Fibroblast of skin of right quadriceps (primary cell): Measurements from ENCODE around the gene TBC1D25.
"Not testable (repeated sequence)": the region's sequence is repeated elsewhere in the genome, so short reads cannot be mapped to it uniquely, and the experiment has no call there.

ENCODE experiments used
- DNase-seq: peaks from one replicate; pipeline ENCODE4 v3.0.0-alpha.2; 2013

Gene TBC1D25

DNA sequence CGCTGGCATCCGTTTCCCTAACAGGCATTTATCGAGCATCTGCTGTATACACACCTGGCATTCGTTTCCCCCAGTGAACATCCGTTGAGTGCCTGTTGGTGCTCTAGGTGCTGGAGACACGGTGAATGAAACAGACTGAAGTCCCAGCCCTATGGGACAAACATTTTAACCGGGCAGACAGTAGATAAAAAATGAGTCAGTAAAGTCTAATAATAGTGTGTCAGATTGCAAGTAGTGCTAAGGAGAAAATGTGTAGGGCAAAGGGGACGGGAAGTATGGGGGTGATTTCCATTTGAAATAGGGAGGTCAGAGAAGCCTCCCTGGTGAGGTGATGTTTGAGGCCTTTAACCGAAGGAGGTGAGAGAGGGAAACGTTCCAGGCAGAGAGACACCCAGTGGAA, 23.2 kb upstream of the TBC1D25 start:
- no peak for DNase-seq

- no peak for DNase-seq
Measured at GRCh38 chrX:48516987-48517386, 22.5 kb upstream of the TBC1D25 start.

- DNase-seq, result not testable (repeated sequence)
Measured at GRCh38 chrX:48519481-48519880, 20.0 kb upstream of the TBC1D25 start.

- DNase-seq, result no peak
Measured at GRCh38 chrX:48520455-48520854, 19.1 kb upstream of the TBC1D25 start.

GRCh38 chrX:48520976-48521352, 18.6 kb upstream of the TBC1D25 start:
- no peak for DNase-seq

- DNase-seq, result peak; percentile 84
Measured at GRCh38 chrX:48521353-48522243, 17.9 kb upstream of the TBC1D25 start, which contains the start of gene EBP. Gene EBP (plus strand): TSS chrX:48521808. CDS start chrX:48523772, 1,964 bp downstream.

DNA sequence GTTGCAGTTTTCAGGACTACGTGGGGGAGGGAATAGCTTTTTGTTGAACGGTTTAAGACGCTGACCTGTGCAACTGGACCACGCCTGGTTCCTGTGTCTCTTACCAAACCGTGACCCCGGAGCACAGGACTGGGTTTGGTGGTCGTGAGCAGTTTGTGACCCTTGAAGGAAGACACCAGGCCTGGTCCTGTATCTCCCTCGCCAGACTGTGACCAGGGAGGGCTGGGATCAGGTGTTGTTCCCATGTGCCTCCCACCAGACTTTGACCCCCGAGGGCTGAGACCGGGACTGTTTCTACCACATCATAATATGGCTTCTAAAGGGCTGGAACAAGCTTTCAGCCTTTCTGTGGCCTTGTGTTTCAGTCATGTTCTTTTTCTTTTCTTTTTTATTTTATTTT, 17.2 kb upstream of the TBC1D25 start:
- DNase-seq, result no peak

DNA sequence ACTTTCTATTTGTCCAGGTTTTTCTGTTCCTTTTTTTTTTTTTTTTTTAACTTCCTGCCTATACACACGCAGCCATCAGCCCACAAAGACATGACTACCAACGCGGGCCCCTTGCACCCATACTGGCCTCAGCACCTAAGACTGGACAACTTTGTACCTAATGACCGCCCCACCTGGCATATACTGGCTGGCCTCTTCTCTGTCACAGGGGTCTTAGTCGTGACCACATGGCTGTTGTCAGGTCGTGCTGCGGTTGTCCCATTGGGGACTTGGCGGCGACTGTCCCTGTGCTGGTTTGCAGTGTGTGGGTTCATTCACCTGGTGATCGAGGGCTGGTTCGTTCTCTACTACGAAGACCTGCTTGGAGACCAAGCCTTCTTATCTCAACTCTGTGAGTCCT, 15.8 kb upstream of the TBC1D25 start:
- DNase-seq, result no peak

DNA sequence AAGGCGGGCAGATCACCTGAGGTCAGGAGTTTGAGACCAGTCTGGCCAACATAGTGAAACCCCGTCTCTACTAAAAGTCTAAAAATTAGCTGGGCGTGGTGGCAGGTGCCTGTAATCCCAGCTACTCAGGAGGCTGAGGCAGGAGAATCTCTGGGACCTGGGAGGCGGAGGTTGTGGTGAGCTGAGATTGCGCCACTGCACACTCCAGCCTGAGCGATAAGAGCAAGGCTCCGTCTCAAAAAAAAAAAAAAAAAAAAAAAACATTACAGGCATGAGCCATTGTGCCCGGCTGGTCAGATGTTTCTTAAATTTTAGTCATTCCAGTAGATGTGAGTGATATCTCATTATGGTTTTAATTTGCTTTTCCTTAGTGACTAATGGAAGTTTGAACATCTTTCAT, 13.7 kb upstream of the TBC1D25 start:
- DNase-seq, result not testable (repeated sequence)

DNA sequence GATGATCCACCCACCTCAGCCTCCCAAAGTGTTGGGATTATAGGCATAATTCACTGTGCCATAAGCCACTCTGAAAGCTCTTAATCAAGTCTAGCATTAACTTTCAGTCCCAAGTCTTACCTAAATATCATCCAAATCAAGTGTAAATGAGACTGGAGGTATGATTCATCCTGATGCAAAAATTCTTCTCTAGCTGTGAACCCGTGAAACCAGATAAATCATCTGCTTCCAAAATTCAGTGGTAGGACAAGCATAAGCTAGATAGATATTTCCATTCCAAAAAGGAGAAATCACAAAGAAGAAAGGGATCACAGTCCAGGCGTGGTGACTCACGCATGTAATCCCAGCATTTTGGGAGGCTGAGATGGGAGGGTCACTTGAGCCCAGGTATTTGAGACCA, 8.8 kb upstream of the TBC1D25 start:
- peak; percentile 25 for DNase-seq

- DNase-seq, result peak; percentile 54
Measured at GRCh38 chrX:48531358-48531959, 8.1 kb upstream of the TBC1D25 start.

DNA sequence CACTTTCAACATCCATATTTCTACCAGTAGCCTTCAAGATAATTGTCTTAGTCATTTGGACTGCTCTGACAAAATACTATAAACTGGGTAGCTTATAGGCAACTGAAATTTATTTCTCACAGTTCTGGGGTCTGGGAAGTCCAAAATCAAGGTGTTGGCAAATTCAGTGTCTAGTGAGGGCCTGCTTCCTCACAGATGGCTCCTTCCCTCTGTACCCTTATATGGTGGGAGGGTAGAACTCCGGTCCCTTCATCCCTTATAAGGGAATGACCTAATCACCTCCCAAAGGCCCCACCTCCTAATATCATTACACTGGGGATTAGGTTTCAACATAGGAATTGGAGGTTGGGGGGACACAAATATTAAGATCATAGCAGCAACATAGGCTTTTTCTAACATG, 7.4 kb upstream of the TBC1D25 start:
- no peak for DNase-seq

- DNase-seq, result no peak
Measured at GRCh38 chrX:48533165-48533564, 6.3 kb upstream of the TBC1D25 start.

DNA sequence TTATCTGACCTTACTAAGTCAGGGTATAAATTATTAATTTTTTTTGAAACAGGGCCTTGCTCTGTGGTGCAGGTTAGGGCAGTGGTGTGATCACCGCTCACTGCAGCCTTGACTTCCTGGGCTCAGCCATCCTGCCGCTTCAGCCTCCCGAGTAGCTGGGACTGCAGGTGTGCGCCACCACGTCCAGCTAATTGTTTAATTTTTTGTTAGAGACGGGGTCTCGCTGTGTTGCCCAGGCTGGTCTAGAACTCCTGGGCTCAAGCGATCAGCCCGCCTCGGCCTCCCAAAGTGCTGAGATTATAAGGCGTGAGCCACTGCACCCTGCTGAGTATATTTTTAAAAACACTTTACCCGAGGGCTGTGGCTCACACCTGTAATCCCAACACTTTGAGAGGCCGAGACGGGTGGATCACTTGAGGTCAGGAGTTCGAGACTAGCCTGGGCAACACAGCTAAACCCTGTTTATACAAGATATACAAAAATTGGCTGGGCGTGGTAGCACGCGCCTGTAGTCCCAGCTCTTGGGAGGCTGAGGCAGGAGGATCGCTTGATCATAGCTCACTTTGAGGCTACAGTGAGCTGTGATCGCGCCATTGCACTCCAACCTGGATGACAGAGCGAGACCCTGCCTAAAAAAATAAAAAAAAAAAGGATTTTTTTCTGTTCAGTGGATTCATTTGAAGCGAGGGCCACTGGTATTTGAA, 721 bp upstream of the TBC1D25 start:
- no peak for DNase-seq

DNA sequence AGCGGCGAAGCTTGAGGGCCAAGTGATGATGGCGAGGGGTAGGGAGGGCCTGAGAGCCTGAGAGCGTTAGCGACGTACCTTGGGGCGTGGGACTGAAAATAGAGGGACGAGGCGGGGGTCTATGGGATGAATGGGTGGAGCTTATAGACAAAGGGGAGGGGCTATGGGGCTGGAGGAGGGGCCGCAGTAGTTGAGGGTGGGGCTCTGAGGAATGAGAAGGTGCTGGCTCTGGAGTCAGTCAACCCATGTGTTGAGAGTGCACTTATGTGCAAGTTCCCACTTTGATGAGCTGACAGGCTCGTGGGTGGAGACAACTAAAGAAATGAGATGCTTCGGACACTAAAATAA, 488 bp downstream of the TBC1D25 start:
- peak; percentile 21 for DNase-seq

DNA sequence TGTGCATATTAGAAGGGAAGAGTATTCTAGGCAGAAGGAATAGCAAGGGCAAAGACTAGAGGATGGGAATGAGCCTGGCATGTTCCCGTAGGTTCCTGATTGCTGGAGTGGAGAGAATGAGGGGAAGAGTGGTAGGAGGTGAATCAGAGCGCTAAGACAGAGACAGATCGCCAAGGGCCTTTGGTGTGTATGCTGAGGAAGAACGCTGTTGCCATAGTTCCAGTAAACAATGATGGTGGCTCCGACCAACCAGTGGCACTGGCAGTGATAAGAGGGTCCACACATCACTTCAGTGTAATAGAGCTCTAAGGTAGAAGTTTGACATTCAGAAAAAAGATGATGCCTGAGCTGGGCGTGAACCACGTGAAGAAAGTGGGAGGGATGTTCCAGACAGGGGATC, 966 bp downstream of the TBC1D25 start:
- DNase-seq, result no peak

GRCh38 chrX:48541140-48541814, 1.8 kb downstream of the TBC1D25 start:
- DNase-seq, result no peak

- DNase-seq, result no peak
Measured at GRCh38 chrX:48548871-48549270, 9.4 kb downstream of the TBC1D25 start.

GRCh38 chrX:48555731-48556325, 16.3 kb downstream of the TBC1D25 start:
- not testable (repeated sequence) for DNase-seq

GRCh38 chrX:48558271-48558670, 18.8 kb downstream of the TBC1D25 start:
- peak; percentile 62 for DNase-seq

- DNase-seq, result no peak
Measured at GRCh38 chrX:48559636-48560035, 20.1 kb downstream of the TBC1D25 start.

DNA sequence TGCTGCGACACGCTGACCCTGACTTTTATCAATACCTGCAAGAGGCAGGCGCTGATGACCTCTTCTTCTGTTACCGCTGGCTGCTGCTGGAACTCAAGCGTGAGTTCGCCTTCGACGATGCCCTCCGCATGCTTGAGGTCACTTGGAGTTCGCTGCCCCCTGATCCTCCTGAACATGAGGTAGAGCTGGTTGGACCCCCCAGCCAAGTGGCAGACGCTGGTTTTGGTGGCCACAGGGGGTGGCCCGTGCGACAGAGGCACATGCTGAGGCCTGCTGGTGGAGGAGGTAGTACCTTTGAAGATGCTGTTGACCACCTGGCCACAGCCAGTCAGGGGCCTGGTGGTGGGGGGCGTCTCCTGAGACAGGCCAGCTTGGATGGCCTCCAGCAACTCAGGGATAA, 20.5 kb downstream of the TBC1D25 start:
- DNase-seq, result no peak

DNA sequence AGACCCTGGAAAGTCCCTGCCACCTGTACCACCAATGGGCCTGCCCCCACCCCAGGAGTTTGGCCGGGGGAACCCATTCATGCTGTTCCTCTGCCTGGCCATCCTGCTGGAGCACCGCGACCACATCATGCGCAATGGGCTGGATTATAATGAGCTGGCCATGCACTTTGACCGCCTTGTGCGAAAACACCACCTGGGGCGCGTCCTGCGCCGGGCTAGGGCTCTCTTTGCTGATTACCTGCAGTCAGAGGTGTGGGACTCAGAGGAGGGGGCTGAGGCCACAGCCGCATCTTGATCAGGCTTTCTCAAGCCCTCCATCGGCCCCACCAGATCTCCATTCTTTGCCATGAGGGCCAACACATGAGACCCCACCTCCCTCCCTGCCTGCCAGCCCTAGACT, 21.2 kb downstream of the TBC1D25 start:
- DNase-seq, result no peak
